Stimulated activated naive B cell treated with anti-CD40 and anti-IgM and Interleukin-4, amounts not matched to agents 10 μg/mL and 1 μg/mL and 100 μg/mL, for 72 hours (primary cell): ENCODE results near the gene OPCML.

Experiments
- ATAC-seq, 2 donors: fragments of 150-1000 bp; cut with Tn5 transposase; replicated peaks; 2 replicates each; pipeline ENCODE4 v1.10.0; 2021; ENCODE audit warnings: moderate library complexity in 1 of 2
- DNase-seq: peaks from one replicate; pipeline ENCODE4 v3.0.0; 2021
- H3K27ac Mint-ChIP-seq: one replicate; pipeline ENCODE4 v1.8.0; 2022; ENCODE audit warnings: mild to moderate bottlenecking, mixed read lengths
- H3K27me3 Mint-ChIP-seq, 2 donors: one replicate each; pipeline ENCODE4 v1.8.0; 2022; ENCODE audit warnings: mixed read lengths in 2 of 2
- H3K36me3 Mint-ChIP-seq, 2 donors: one replicate each; pipeline ENCODE4 v1.8.0; 2022; ENCODE audit warnings: mixed read lengths in 2 of 2, mild to moderate bottlenecking in 1 of 2
- H3K4me1 Mint-ChIP-seq, 2 donors: one replicate each; pipeline ENCODE4 v1.8.0; 2022; ENCODE audit warnings: mixed read lengths in 2 of 2, mild to moderate bottlenecking in 1 of 2
- H3K4me3 Mint-ChIP-seq, 2 donors: one replicate each; pipeline ENCODE4 v1.8.0; 2022; ENCODE audit warnings: mild to moderate bottlenecking in 2 of 2, mixed read lengths in 2 of 2, moderate library complexity in 1 of 2
- H3K9me3 Mint-ChIP-seq, 2 donors: one replicate each; pipeline ENCODE4 v1.8.0; 2022; ENCODE audit warnings: mixed read lengths in 2 of 2, mild to moderate bottlenecking in 1 of 2

OPCML gene

DNA sequence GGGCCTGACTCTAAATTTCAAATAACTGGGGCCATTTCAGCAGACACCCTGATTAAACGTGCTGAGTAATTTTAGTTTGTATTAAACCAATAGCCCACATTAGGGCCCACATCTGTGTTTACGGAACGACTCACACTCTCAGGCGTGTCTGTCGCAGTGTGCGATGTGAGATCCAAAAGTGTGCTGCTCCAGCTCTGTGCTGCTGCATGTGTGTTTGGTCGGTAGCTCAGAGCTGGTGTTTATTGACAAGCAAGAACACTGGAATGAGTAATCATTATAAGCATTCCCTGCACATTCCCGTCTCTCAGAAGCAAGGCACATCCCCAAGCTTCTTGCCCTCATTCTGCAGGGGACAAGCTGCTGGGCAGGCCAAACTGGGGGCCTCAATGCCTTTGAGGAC, 7.8 kb downstream of the OPCML start:
- H3K4me3 Mint-ChIP-seq, result no peak overlapping the region
- no peaks in the 10 kb centered on the region for H3K4me1 Mint-ChIP-seq
- no peak overlapping the region for H3K27ac Mint-ChIP-seq
- DNase-seq, result no peak
- ATAC-seq, result no peak
- peaks cover 0 to 1% of the 10 kb centered on the region in 2 donors for H3K9me3 Mint-ChIP-seq
- H3K36me3 Mint-ChIP-seq, result no peaks in the 10 kb centered on the region
- peaks cover 11% of the 10 kb centered on the region in 2 donors for H3K27me3 Mint-ChIP-seq

GRCh38 chr11:133522344-133522743, 10.0 kb downstream of the OPCML start:
- H3K36me3 Mint-ChIP-seq, result no peaks in the 10 kb centered on the region
- peaks cover 1 to 6% of the 10 kb centered on the region in 2 donors for H3K9me3 Mint-ChIP-seq
- no peaks in the 10 kb centered on the region for H3K4me1 Mint-ChIP-seq
- DNase-seq (no peak), ATAC-seq (no peak)
- H3K4me3 Mint-ChIP-seq, result no peak overlapping the region
- H3K27me3 Mint-ChIP-seq, result peaks cover 0 to 4% of the 10 kb centered on the region in 2 donors
- H3K27ac Mint-ChIP-seq, result no peak overlapping the region

DNA sequence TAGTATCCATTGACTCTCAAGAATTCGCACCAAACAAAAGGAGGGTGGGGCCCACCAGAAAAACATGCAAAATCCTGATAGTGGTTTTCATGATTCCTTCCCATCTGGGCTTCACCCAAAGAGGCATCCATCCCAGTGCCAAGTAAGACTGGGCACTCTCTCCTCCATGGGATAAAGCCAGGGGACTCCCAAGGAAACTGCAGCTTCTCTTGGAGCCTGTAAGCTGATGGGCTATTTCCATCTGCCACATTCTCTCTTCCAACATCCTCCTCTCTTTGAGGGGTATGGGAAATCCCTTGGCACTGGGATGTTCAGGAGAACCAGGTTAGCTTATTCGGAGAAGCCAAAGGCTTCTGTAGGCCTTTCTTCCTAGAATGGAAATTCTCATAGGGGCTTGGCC, 10.8 kb downstream of the OPCML start:
- Mint-ChIP-seq H3K27ac (no peak overlapping the region), H3K36me3 (no peaks in the 10 kb centered on the region), H3K9me3 (peaks cover 1 to 6% of the 10 kb centered on the region in 2 donors), H3K4me3 (no peak overlapping the region), H3K27me3 (peaks cover 0 to 4% of the 10 kb centered on the region in 2 donors), H3K4me1 (no peaks in the 10 kb centered on the region)
- no peak for DNase-seq
- no peak for ATAC-seq

DNA sequence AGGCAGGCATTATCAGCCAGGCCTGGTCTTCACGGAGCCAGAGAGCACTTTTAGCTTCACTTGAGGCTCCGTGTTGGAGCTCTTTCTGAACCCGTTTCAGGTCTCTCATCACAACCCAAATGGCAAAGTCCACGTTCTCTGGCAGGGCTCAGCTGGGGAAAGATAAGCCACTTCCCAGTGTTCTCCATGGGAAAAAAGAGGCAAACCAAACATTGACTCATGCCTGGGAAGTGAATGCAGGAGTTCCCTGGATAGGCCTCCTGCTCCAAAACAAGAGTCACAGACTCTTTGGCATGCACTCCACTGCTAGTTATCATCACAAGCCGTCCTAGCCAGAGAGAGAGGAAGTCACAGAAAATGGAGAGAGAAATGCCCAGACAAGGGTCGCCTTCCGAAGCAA, 11.6 kb downstream of the OPCML start:
- no peak for ATAC-seq
- Mint-ChIP-seq H3K9me3 (peaks cover 1 to 6% of the 10 kb centered on the region in 2 donors), H3K4me3 (no peak overlapping the region), H3K36me3 (no peaks in the 10 kb centered on the region), H3K27me3 (peaks cover 0 to 4% of the 10 kb centered on the region in 2 donors), H3K27ac (no peak overlapping the region), H3K4me1 (no peaks in the 10 kb centered on the region)
- DNase-seq, result no peak

GRCh38 chr11:133519560-133519959, 12.7 kb downstream of the OPCML start:
- peaks cover 0 to 6% of the 10 kb centered on the region in 2 donors for H3K9me3 Mint-ChIP-seq
- peaks cover 0 to 4% of the 10 kb centered on the region in 2 donors for H3K27me3 Mint-ChIP-seq
- H3K36me3 Mint-ChIP-seq, result no peaks in the 10 kb centered on the region

DNA sequence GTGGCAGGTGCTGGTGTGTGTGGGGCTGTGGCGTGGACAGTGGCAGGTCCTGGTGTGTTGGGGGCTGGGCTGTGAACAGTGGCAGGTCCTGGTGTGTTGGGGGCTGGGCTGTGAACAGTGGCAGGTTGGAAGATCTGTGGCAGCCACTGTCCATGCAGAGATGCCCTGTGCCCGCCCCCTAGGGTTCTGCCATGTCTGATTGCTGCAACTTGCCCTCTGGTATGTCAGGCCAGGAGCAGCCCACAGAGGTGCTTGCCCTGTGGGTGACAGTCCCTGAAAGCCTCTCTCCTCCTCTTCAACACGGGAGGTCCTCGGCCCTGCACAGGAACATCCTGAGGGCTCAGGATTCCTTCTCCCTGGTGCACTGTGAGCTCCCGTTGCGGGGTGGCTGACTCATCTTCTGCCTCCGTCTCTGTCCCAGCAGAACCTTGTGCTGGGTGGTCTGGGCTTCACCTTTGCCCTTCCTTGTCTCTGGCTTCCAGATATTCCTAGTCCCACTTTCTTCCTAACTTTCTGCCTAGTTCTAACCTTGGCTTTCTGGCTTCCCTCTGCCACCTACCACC, 13.5 kb downstream of the OPCML start:
- Mint-ChIP-seq H3K27me3 (peaks cover 0 to 4% of the 10 kb centered on the region in 2 donors), H3K4me1 (no peaks in the 10 kb centered on the region), H3K36me3 (no peaks in the 10 kb centered on the region), H3K4me3 (no peak overlapping the region), H3K9me3 (peaks cover 0 to 6% of the 10 kb centered on the region in 2 donors), H3K27ac (no peak overlapping the region)
- DNase-seq (no peak), ATAC-seq (no peak)

More at GRCh38 chr11:133519560-133519959, 12.7 kb downstream of the OPCML start:
- Mint-ChIP-seq H3K27ac (no peak overlapping the region), H3K4me1 (no peaks in the 10 kb centered on the region), H3K4me3 (no peak overlapping the region)
- DNase-seq, result no peak
- ATAC-seq, result no peak

DNA sequence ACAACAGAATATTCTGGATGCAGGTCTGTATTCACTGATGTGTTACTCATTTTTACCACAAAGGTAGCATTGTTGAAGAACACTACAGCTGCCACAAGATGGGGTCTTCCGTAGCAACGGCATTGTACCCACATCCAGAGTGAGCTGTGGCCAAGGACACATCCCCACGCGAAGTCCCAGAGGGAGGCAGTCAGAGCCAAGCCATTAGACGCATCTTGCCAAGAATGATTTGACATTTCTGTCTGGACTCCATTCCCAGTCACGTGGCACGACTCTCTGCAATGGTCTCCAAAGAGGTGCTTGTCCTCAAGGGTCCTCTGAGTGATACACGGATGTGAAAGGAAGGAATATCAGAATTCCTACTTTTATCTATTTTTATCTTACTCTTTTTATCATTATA, 15.5 kb downstream of the OPCML start:
- peaks cover 0 to 6% of the 10 kb centered on the region in 2 donors for H3K9me3 Mint-ChIP-seq
- H3K27me3 Mint-ChIP-seq, result peaks cover 0 to 4% of the 10 kb centered on the region in 2 donors
- H3K4me1 Mint-ChIP-seq, result no peaks in the 10 kb centered on the region
- H3K36me3 Mint-ChIP-seq, result no peaks in the 10 kb centered on the region
- H3K27ac Mint-ChIP-seq, result no peak overlapping the region
- DNase-seq (no peak), ATAC-seq (no peak)
- no peak overlapping the region for H3K4me3 Mint-ChIP-seq

GRCh38 chr11:133515107-133515506, 17.2 kb downstream of the OPCML start:
- peaks cover 3 to 6% of the 10 kb centered on the region in 2 donors for H3K9me3 Mint-ChIP-seq
- H3K27ac Mint-ChIP-seq, result no peak overlapping the region
- H3K4me1 Mint-ChIP-seq, result no peaks in the 10 kb centered on the region
- H3K4me3 Mint-ChIP-seq, result no peak overlapping the region
- peaks cover 4 to 6% of the 10 kb centered on the region in 2 donors for H3K27me3 Mint-ChIP-seq
- H3K36me3 Mint-ChIP-seq, result no peaks in the 10 kb centered on the region
- ATAC-seq (no peak), DNase-seq (no peak)

GRCh38 chr11:133509924-133510697, 22.2 kb downstream of the OPCML start:
- H3K4me3 Mint-ChIP-seq, result no peak overlapping the region
- H3K4me1 Mint-ChIP-seq, result peaks cover 7 to 12% of the 10 kb centered on the region in 2 donors
- H3K27me3 Mint-ChIP-seq, result peaks cover 0 to 11% of the 10 kb centered on the region in 2 donors
- H3K9me3 Mint-ChIP-seq, result peaks cover 8 to 10% of the 10 kb centered on the region in 2 donors
- DNase-seq (no peak), ATAC-seq (no peak)
- H3K36me3 Mint-ChIP-seq, result no peaks in the 10 kb centered on the region
- H3K27ac Mint-ChIP-seq, result no peak overlapping the region

DNA sequence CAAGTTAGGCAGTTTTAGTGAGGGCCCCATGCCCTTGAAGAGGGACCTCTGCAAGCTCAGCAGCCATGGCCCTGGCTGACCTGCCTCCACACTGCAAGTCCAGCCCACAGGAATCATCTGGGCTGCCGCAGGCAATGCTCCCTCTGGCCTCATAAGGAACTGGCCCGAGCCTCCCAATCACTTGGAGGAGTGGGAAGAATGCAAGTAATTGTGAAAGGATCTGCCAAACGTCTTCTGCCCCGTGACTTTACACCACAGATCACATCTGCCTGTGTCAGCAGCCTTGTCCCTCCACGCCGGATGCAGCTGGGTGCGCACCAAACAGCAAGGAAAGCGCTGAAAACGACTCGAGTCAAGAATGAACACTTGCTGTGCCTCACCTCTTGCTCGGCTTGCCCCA, 23.8 kb downstream of the OPCML start:
- Mint-ChIP-seq H3K9me3 (peaks cover 8 to 10% of the 10 kb centered on the region in 2 donors), H3K4me1 (peaks cover 7 to 13% of the 10 kb centered on the region in 2 donors), H3K27me3 (peaks cover 4 to 21% of the 10 kb centered on the region in 2 donors), H3K4me3 (no peak overlapping the region), H3K27ac (no peak overlapping the region), H3K36me3 (no peaks in the 10 kb centered on the region)
- DNase-seq (no peak), ATAC-seq (no peak)

- H3K9me3 Mint-ChIP-seq, result peaks cover 8 to 10% of the 10 kb centered on the region in 2 donors
- no peak overlapping the region for H3K4me3 Mint-ChIP-seq
Observed at GRCh38 chr11:133507185-133507584, 25.1 kb downstream of the OPCML start.

GRCh38 chr11:133506551-133507094, 25.7 kb downstream of the OPCML start:
- no peaks in the 10 kb centered on the region for H3K36me3 Mint-ChIP-seq

More at GRCh38 chr11:133507185-133507584, 25.1 kb downstream of the OPCML start:
- peaks cover 4 to 23% of the 10 kb centered on the region in 2 donors for H3K27me3 Mint-ChIP-seq
- H3K4me1 Mint-ChIP-seq, result peaks cover 7 to 13% of the 10 kb centered on the region in 2 donors
- no peak for ATAC-seq
- H3K36me3 Mint-ChIP-seq, result no peaks in the 10 kb centered on the region
- H3K27ac Mint-ChIP-seq, result no peak overlapping the region
- no peak for DNase-seq

DNA sequence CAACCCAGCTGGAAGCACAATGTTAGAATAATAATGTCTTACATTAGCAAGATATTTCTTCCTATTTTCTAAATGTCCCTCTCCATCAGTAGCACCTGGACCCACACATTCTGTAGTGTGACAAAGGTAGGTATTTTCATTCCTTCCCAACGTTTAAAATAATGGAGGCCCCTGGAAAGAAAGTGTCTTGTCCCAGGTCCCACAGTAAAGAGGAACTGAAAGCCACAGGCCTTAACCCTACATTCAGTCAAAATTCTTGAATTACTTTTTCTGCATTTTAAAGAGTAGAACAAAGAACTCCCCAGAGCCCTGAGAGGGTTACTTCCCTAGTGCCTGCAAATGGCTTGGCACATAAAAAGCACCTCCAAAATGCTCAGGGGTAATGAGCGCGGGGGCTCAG, 26.3 kb downstream of the OPCML start:
- Mint-ChIP-seq H3K36me3 (no peaks in the 10 kb centered on the region), H3K27me3 (peaks cover 8 to 28% of the 10 kb centered on the region in 2 donors)

More at GRCh38 chr11:133506551-133507094, 25.7 kb downstream of the OPCML start:
- Mint-ChIP-seq H3K4me3 (no peak overlapping the region), H3K27ac (no peak overlapping the region), H3K9me3 (peaks cover 8 to 10% of the 10 kb centered on the region in 2 donors), H3K4me1 (peaks cover 7 to 13% of the 10 kb centered on the region in 2 donors), H3K27me3 (peaks cover 8 to 28% of the 10 kb centered on the region in 2 donors)
- DNase-seq (no peak), ATAC-seq (no peak)

GRCh38 chr11:133504906-133505305, 27.4 kb downstream of the OPCML start:
- peaks cover 5 to 10% of the 10 kb centered on the region in 2 donors for H3K9me3 Mint-ChIP-seq
- no peaks in the 10 kb centered on the region for H3K36me3 Mint-ChIP-seq
- H3K27me3 Mint-ChIP-seq, result peaks cover 8 to 23% of the 10 kb centered on the region in 2 donors

More for the DNA sequence above, 26.3 kb downstream of the OPCML start:
- ATAC-seq (peak; percentile 87 to 94), DNase-seq (peak; percentile 7)
- H3K27ac Mint-ChIP-seq, result no peak overlapping the region
- H3K4me3 Mint-ChIP-seq, result no peak overlapping the region
- peaks cover 7 to 13% of the 10 kb centered on the region in 2 donors for H3K4me1 Mint-ChIP-seq
- peaks cover 8 to 10% of the 10 kb centered on the region in 2 donors for H3K9me3 Mint-ChIP-seq

More at GRCh38 chr11:133504906-133505305, 27.4 kb downstream of the OPCML start:
- Mint-ChIP-seq H3K4me1 (peaks cover 7 to 13% of the 10 kb centered on the region in 2 donors), H3K4me3 (no peak overlapping the region), H3K27ac (no peak overlapping the region)
- ATAC-seq (no peak), DNase-seq (no peak)
